ENCODE measurements around the gene NUTM1.

DNA sequence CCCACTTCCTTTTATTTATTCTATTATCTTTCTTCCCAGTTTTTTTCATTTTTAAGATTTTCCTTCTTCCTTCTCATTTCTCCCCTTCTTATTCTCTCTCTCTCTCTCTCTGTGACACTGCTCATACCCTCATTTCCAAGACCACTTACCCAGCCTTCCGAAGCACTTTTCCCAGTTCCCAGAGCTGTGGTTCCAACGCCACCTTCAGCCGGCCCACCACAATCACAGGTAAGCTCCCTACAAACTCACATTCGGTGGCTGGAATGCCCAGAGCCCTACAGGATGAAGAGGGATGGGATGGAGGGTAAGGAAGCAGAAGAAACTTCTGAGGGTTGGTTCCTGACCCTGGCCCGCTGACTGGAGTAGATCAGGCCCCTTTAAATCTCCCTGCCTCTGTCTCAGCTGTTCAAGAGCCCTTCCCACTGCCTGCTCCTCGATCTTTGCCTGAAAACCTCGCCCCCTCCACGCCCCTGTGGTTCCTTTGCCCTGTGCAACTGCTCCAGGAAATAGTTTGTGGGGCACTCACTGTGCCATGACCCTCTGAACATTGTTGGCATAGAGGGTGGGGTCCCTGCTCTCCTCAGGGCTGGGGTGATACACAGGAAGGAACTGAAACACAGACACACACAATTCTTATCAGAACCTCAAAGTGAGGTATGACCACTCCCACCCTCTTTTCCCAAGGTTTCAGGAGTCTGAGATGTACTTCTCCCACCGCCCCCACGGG is 19.1 kb downstream of the NUTM1 start:
- no peak for TF ChIP-seq EP300 (IDR thresholded peaks at IDR 0.05)
- TF ChIP-seq CTCF (IDR thresholded peaks at IDR 0.05) = no peak
- no peak for TF ChIP-seq POLR2A (IDR thresholded peaks at IDR 0.05)

Data from upper lobe of left lung (tissue), 4 donors.